ENCODE measurements around the gene EYA2.
"Not testable (repeated sequence)": the region's sequence is repeated elsewhere in the genome, so short reads cannot be mapped to it uniquely, and the experiment has no call there.

The EYA2 gene

GRCh38 chr20:46894579-46894958 is at the start of gene EYA2:
EYA2 (plus strand) TSS chr20:46894843; CDS start chr20:46990011, 95,168 bp downstream.
- DNase-seq (ENCODE audit: low read depth in 2 of 2): no peak

- no peak for DNase-seq (ENCODE audit: low read depth in 2 of 2)
Measured at GRCh38 chr20:46844965-46845364, 49.7 kb upstream of the EYA2 start.

GRCh38 chr20:46849269-46849668 is 45.4 kb upstream of the EYA2 start:
- no peak for DNase-seq (ENCODE audit: low read depth in 2 of 2)

- no peak for DNase-seq (ENCODE audit: low read depth in 2 of 2)
Measured at GRCh38 chr20:46849751-46850150, 44.9 kb upstream of the EYA2 start.

- DNase-seq (ENCODE audit: low read depth in 2 of 2): no peak
Measured at GRCh38 chr20:46850416-46850815, 44.2 kb upstream of the EYA2 start.

- no peak for DNase-seq (ENCODE audit: low read depth in 2 of 2)
Measured at GRCh38 chr20:46850896-46851295, 43.7 kb upstream of the EYA2 start.

GRCh38 chr20:46851746-46852145 is 42.9 kb upstream of the EYA2 start:
- no peak for DNase-seq (ENCODE audit: low read depth in 2 of 2)

GRCh38 chr20:46852313-46852712 is 42.3 kb upstream of the EYA2 start:
- no peak for DNase-seq (ENCODE audit: low read depth in 2 of 2)

- no peak for DNase-seq (ENCODE audit: low read depth in 2 of 2)
Measured at GRCh38 chr20:46853926-46854325, 40.7 kb upstream of the EYA2 start.

- no peak for DNase-seq (ENCODE audit: low read depth in 2 of 2)
Measured at GRCh38 chr20:46857061-46857831, 37.4 kb upstream of the EYA2 start.

- no peak for DNase-seq (ENCODE audit: low read depth in 2 of 2)
Measured at GRCh38 chr20:46865824-46866223, 28.8 kb upstream of the EYA2 start.

- no peak for DNase-seq (ENCODE audit: low read depth in 2 of 2)
Measured at GRCh38 chr20:46870041-46870440, 24.6 kb upstream of the EYA2 start.

GRCh38 chr20:46872328-46873211 is 22.1 kb upstream of the EYA2 start:
- DNase-seq (ENCODE audit: low read depth in 2 of 2): no peak

GRCh38 chr20:46875059-46875458 is 19.6 kb upstream of the EYA2 start:
- DNase-seq (ENCODE audit: low read depth in 2 of 2): no peak

- no peak for DNase-seq (ENCODE audit: low read depth in 2 of 2)
Measured at GRCh38 chr20:46879386-46879785, 15.3 kb upstream of the EYA2 start.

- DNase-seq (ENCODE audit: low read depth in 2 of 2): not testable (repeated sequence)
Measured at GRCh38 chr20:46879963-46880362, 14.7 kb upstream of the EYA2 start.

GRCh38 chr20:46883892-46884291 is 10.8 kb upstream of the EYA2 start:
- no peak for DNase-seq (ENCODE audit: low read depth in 2 of 2)

- no peak for DNase-seq (ENCODE audit: low read depth in 2 of 2)
Measured at GRCh38 chr20:46890682-46891081, 4.0 kb upstream of the EYA2 start.

- DNase-seq (ENCODE audit: low read depth in 2 of 2): no peak
Measured at GRCh38 chr20:46893051-46893450, 1.6 kb upstream of the EYA2 start.

- DNase-seq (ENCODE audit: low read depth in 2 of 2): no peak
Measured at GRCh38 chr20:46893877-46894578, 615 bp upstream of the EYA2 start.

- DNase-seq (ENCODE audit: low read depth in 2 of 2): no peak
Measured at GRCh38 chr20:46894971-46895905, 595 bp downstream of the EYA2 start.

Measured in activated CD8-positive, alpha-beta memory T cell treated with anti-CD3 and anti-CD28 coated beads for 4 hours (primary cell).